ENCODE measurements around the gene DCLK3. TPM values are rescaled to one million over a fixed set of nuclear protein-coding genes. Genes with fewer than 3 reads are reported as not detected.

DCLK3 gene
- total RNA-seq, 2 donors from 2014 or later, result 0.06 TPM; not detected in 1

GRCh38 chr3:36777424-36778218 lies 13.3 kb upstream of the DCLK3 start:
- H3K36me3 Mint-ChIP-seq, result no peaks in the 10 kb centered on the region
- H3K9me3 Mint-ChIP-seq, result no peaks in the 10 kb centered on the region
- H3K27ac Mint-ChIP-seq, result no peak overlapping the region
- DNase-seq (ENCODE audit: low spot score in 2 of 2), result no peak
- ATAC-seq, result no peak

GRCh38 chr3:36776436-36776835 lies 12.1 kb upstream of the DCLK3 start:
- Mint-ChIP-seq H3K36me3 (no peaks in the 10 kb centered on the region), H3K27ac (no peak overlapping the region), H3K9me3 (no peaks in the 10 kb centered on the region)
- DNase-seq (ENCODE audit: low spot score in 2 of 2), result no peak
- ATAC-seq, result no peak

- Mint-ChIP-seq H3K9me3 (no peaks in the 10 kb centered on the region), H3K27ac (no peak overlapping the region)
These were observed 9.7 kb upstream of the DCLK3 start for GRCh38 chr3:36774052-36774451.

GRCh38 chr3:36771931-36772330 lies 7.6 kb upstream of the DCLK3 start:
- H3K9me3 Mint-ChIP-seq, result no peaks in the 10 kb centered on the region
- no peak overlapping the region for H3K27ac Mint-ChIP-seq
- DNase-seq (ENCODE audit: low spot score in 2 of 2), result no peak
- H3K36me3 Mint-ChIP-seq, result no peaks in the 10 kb centered on the region
- no peak for ATAC-seq

More at GRCh38 chr3:36774052-36774451, 9.7 kb upstream of the DCLK3 start:
- ATAC-seq, result no peak
- H3K36me3 Mint-ChIP-seq, result no peaks in the 10 kb centered on the region
- no peak for DNase-seq (ENCODE audit: low spot score in 2 of 2)

- DNase-seq (ENCODE audit: low spot score in 2 of 2) (no peak), ATAC-seq (no peak)
- H3K36me3 Mint-ChIP-seq, result peaks cover 4 to 5% of the 10 kb centered on the region in 2 donors
- no peak overlapping the region for H3K27ac Mint-ChIP-seq
- no peaks in the 10 kb centered on the region for H3K9me3 Mint-ChIP-seq
These were observed 5.6 kb upstream of the DCLK3 start for GRCh38 chr3:36769926-36770325.

- no peak overlapping the region for H3K27ac Mint-ChIP-seq
- no peak for ATAC-seq
- no peak for DNase-seq (ENCODE audit: low spot score in 2 of 2)
- H3K36me3 Mint-ChIP-seq, result peaks cover 9 to 18% of the 10 kb centered on the region in 2 donors
- no peaks in the 10 kb centered on the region for H3K9me3 Mint-ChIP-seq
These were observed 751 bp upstream of the DCLK3 start for GRCh38 chr3:36765104-36765503.

- Mint-ChIP-seq H3K27ac (no peak overlapping the region), H3K36me3 (peaks cover 9 to 18% of the 10 kb centered on the region in 2 donors), H3K9me3 (no peaks in the 10 kb centered on the region)
- ATAC-seq (no peak), DNase-seq (ENCODE audit: low spot score in 2 of 2) (no peak)
These were observed 318 bp upstream of the DCLK3 start for GRCh38 chr3:36764704-36765038.

GRCh38 chr3:36762918-36763849 lies 1.2 kb downstream of the DCLK3 start:
- peaks cover 9 to 18% of the 10 kb centered on the region in 2 donors for H3K36me3 Mint-ChIP-seq
- no peaks in the 10 kb centered on the region for H3K9me3 Mint-ChIP-seq
- no peak overlapping the region for H3K27ac Mint-ChIP-seq
- DNase-seq (ENCODE audit: low spot score in 2 of 2) (no peak), ATAC-seq (no peak)

DNA sequence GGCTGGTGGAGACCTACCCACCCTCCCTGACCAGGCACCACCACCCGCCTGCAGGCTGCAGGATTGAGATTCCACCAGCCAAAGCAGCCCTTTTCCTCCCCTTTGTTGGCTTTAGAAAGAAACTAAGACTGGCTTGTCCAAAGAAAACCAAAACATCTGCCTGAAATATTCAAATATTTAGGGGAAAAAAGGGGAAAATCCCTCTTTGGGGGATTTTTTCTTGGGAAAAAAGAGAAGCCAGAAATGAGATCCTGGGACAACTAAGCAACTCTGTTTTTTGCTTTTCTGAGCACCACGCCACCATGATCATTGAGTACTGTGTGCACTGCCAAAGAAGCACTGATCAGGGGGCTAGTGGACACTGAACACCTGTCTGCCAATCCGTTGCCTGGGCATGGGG lies 2.6 kb downstream of the DCLK3 start:
- ATAC-seq (no peak), DNase-seq (ENCODE audit: low spot score in 2 of 2) (no peak)
- H3K36me3 Mint-ChIP-seq, result peaks cover 9 to 18% of the 10 kb centered on the region in 2 donors
- no peak overlapping the region for H3K27ac Mint-ChIP-seq
- no peaks in the 10 kb centered on the region for H3K9me3 Mint-ChIP-seq

GRCh38 chr3:36756269-36756668 lies 8.1 kb downstream of the DCLK3 start:
- ATAC-seq (no peak), DNase-seq (ENCODE audit: low spot score in 2 of 2) (no peak)
- no peaks in the 10 kb centered on the region for H3K9me3 Mint-ChIP-seq
- H3K27ac Mint-ChIP-seq, result no peak overlapping the region
- H3K36me3 Mint-ChIP-seq, result peaks cover 0 to 2% of the 10 kb centered on the region in 2 donors

DNA sequence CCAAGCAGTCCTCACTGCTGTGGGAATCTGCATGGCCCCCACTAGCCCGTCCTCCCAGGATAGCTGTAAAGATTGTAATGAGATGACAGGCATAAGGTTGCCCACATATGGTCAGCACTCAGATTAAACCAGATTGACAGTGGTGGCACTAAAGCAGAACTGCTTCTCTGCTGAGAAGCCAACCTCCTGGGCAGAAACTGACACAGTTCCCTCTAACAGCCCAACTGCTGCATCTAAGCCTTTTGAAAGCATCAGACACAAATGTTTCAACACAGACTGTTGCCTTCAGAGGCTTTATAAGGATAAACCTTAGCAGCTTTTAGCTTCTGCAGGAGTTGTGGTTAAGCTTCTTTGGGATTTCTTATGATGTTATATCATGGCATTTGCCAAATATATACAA lies 13.0 kb downstream of the DCLK3 start:
- ATAC-seq, result no peak
- H3K27ac Mint-ChIP-seq, result no peak overlapping the region
- DNase-seq (ENCODE audit: low spot score in 2 of 2), result no peak
- no peaks in the 10 kb centered on the region for H3K9me3 Mint-ChIP-seq
- H3K36me3 Mint-ChIP-seq, result peaks cover 0 to 6% of the 10 kb centered on the region in 2 donors

DNA sequence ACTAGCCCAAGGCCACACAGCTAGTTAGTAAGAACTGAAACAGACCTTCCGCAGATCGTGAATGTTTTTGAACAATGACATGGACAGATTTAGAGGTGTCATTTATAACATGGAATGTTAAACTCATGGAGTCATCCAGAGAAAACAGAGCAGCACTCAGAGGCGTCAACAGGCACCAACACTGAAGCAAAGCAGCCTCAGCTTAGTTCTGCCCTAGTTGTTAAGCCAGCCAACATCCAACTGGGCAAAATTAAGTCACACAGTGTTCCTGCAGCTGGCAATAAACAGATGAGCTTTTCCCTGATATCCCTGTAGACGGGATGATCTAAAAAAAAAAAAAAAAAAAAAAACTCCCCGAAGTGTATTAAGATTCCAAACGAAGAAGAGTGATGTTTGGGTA lies 13.6 kb downstream of the DCLK3 start:
- no peak for DNase-seq (ENCODE audit: low spot score in 2 of 2)
- no peak for ATAC-seq
- H3K27ac Mint-ChIP-seq, result no peak overlapping the region
- peaks cover 0 to 6% of the 10 kb centered on the region in 2 donors for H3K36me3 Mint-ChIP-seq
- H3K9me3 Mint-ChIP-seq, result no peaks in the 10 kb centered on the region

- H3K36me3 Mint-ChIP-seq, result peaks cover 0 to 6% of the 10 kb centered on the region in 2 donors
- no peaks in the 10 kb centered on the region for H3K9me3 Mint-ChIP-seq
- no peak for DNase-seq (ENCODE audit: low spot score in 2 of 2)
- no peak for ATAC-seq
- H3K27ac Mint-ChIP-seq, result no peak overlapping the region
These were observed 19.6 kb downstream of the DCLK3 start for GRCh38 chr3:36744763-36745162.

DNA sequence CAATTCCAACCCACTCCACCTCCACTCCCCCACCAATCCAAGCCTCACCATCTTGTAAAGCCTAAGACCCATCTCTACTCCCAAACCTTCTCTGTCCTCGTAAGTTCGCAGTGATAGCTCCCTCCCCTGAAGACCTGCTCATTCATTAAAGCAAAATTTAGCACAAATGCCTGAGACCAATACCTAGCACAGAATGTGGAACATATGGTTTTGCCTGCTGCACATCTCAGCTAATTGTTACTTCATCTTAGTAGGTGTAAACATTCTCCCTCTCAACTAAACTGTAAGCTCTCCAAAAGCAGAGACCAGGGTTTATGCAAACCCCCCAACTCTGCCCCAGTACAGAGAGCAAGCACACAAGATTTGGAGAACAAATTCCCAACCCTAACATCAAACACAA lies 20.5 kb downstream of the DCLK3 start:
- H3K27ac Mint-ChIP-seq, result no peak overlapping the region
- DNase-seq (ENCODE audit: low spot score in 2 of 2) (no peak), ATAC-seq (no peak)
- H3K36me3 Mint-ChIP-seq, result peaks cover 0 to 2% of the 10 kb centered on the region in 2 donors
- no peaks in the 10 kb centered on the region for H3K9me3 Mint-ChIP-seq

DNA sequence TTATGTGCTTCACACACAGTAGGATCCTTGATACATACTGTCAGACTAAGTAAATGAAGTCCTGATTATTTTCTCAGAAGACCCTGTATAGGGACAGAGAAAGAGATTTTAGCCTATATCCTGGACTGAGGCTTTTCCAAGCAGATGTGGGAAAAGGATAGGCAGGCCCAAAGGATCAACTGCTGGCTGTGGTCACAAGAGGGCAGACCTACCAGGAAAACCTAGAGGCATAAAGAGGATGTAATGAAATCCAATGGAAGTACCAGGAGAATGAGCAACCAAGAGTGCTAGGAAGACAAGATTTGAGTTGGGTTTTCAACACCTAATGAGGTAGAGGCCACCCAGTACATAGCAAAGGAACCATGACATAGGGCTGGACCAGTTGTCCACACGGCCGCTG lies 23.1 kb downstream of the DCLK3 start:
- no peak for DNase-seq (ENCODE audit: low spot score in 2 of 2)
- Mint-ChIP-seq H3K9me3 (no peaks in the 10 kb centered on the region), H3K27ac (no peak overlapping the region), H3K36me3 (no peaks in the 10 kb centered on the region)
- no peak for ATAC-seq

DNA sequence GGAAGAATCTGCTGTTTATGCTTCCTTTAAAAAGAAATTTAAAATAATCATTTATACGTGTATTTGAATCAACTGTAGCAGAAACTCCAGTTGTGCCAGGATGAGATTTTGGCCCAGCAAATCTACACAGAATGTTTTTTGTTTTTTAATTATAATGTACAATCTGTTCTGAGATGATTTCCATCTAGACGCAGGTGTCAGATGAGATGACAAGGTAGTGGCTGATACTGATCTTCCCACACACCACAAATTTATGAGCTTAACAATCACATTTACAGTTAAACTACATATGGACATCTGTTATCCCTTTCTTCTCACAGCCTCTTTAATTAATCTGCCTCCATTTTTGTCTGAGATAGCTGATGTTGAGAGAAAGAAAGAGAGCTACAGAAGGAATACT lies 23.6 kb downstream of the DCLK3 start:
- DNase-seq (ENCODE audit: low spot score in 2 of 2) (no peak), ATAC-seq (no peak)
- H3K9me3 Mint-ChIP-seq, result no peaks in the 10 kb centered on the region
- no peaks in the 10 kb centered on the region for H3K36me3 Mint-ChIP-seq
- no peak overlapping the region for H3K27ac Mint-ChIP-seq

- no peak overlapping the region for H3K27ac Mint-ChIP-seq
- ATAC-seq, result no peak
- no peaks in the 10 kb centered on the region for H3K36me3 Mint-ChIP-seq
These were observed 25.7 kb downstream of the DCLK3 start for GRCh38 chr3:36738702-36739101.

More at GRCh38 chr3:36738702-36739101, 25.7 kb downstream of the DCLK3 start:
- H3K9me3 Mint-ChIP-seq, result no peaks in the 10 kb centered on the region
- DNase-seq (ENCODE audit: low spot score in 2 of 2), result no peak

All from activated naive CD4-positive, alpha-beta T cell treated with anti-CD3 and anti-CD28 coated beads, Interleukin-2, amount 50 U/mL, for 72 hours (primary cell).